Glomerular visceral epithelial cell (primary cell): Measurements from ENCODE around the gene SH3YL1.
"Not testable (repeated sequence)": the region's sequence is repeated elsewhere in the genome, so short reads cannot be mapped to it uniquely, and the experiment has no call there.

ENCODE experiments used
- DNase-seq: peaks from one replicate; pipeline ENCODE4 v3.0.0-alpha.2; 2016; ENCODE audit errors: extremely low spot score

SH3YL1 gene

DNA sequence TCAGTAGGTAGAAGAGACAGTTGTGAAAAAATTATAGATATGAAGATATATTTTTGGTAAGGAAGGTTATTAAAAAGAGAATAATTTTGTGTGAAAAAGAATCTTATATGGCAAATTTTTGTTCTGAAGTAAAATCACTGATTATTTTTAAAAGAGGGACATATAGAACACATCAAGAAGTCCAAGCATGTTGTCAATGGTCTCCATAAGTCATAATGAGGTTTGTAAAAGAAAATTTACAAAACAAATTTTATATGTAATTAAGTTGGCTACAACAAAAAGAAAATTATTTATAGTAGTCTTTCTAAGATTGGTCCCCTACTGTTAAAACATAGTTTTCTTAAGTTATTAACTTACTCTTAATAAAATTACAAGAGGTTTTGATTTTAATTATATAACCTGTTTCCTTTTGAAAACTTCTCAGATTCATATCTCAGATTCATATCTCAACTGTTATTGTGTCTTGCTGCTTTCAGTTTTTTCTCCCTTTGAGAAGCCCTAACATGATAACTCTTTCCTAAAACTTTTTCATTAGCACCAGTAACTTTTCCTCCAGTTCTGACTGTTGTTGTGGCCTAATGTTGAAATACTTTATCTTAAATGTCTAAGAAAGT lies 81.2 kb downstream of the SH3YL1 start:
- DNase-seq = no peak

DNA sequence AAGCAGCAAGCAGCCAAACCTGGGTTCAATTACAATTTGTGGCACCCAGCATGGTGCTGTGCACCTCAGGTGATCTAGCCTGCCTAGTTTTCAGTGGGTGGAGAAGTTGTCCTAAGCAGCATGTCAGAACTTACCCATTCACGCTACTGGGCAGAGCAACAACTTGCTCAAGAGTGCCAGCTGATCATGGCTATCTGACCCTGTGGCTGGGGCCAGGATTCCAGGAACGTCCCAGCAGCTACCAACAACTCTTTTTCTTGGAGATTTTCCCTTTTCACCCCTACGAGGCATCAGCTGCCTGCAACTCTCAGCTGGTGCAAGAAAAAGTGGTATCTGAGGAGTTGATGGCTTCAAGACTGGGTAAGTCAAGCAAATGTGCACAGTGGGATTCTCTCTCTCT lies 83.5 kb downstream of the SH3YL1 start:
- no peak for DNase-seq

GRCh38 chr2:179886-180285 lies 83.9 kb downstream of the SH3YL1 start:
- DNase-seq = no peak

- DNase-seq = no peak
Measured at GRCh38 chr2:177733-178132, 86.1 kb downstream of the SH3YL1 start.

GRCh38 chr2:176917-177316 lies 86.9 kb downstream of the SH3YL1 start:
- DNase-seq = no peak

DNA sequence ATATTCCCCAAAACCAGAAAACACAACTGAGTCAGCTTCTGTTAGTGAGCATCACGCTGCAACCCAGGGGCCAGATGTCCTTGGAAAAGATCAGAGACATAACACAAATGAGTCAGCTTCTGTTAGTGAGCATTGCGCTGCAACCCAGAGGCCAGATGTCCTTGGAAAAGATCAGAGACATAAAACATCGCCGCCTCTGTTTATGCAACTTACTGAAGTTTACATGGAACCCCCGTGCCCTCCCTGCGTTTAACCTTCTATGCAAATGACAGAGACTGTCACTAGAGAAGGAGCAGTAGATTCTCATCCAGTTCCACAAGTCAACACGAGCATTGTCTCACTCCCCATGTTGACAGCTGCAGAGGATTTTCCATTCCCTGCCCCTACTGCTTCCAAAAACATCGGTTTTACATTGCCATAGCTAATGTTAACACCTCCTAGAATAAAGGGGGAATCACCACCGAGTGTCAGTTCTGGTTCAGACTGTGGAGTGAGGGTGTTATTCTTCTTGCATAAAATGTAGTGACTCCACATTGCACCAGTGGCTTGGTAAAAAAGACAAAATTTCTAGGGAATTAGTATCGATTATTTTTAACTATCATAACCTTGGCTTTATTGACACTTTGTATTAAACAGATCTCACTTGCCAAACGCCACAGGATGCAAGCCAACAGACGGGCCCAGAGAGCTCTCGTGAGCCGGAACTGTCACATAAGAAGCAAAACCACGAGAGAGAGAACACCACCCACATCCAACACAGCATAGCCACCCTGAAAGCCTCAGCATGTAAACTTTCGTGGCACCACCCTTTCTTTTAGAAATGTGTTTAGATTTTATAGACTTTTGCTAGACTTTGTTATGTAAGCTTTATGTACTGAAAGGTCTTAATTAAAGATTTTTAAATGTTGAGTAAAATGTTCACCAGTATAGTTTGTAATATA lies 87.7 kb downstream of the SH3YL1 start:
- no peak for DNase-seq

DNA sequence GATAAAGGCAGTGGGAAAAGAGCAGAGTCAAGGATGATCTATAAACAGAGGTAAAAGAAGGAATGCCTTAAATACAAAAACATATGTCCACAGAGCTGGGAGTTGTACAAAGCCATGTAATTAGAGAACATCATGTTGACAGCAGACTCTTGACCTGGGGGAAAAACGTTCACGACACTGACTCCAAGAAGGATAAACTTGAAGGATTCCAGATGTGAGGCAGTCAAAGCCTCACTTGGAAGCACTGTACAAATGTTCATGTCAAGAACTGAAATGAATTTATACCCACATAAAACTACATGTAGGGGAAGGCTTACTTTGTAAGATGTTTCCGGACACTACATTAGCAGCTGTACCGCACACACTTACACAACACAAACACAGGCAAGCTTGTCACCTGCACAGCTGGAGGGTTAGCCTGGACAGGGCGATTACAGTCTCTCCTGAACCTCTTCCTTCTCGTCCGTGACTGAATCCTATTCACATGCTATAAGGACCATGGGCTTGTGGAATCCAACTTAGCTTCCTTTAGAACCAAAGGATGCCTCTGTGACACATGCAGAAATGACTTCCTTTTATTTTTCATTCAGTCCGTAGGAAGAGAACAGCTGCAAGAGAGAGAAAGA lies 88.6 kb downstream of the SH3YL1 start:
- DNase-seq = no peak

- not testable (repeated sequence) for DNase-seq
Measured at GRCh38 chr2:172120-172519, 91.7 kb downstream of the SH3YL1 start.

DNA sequence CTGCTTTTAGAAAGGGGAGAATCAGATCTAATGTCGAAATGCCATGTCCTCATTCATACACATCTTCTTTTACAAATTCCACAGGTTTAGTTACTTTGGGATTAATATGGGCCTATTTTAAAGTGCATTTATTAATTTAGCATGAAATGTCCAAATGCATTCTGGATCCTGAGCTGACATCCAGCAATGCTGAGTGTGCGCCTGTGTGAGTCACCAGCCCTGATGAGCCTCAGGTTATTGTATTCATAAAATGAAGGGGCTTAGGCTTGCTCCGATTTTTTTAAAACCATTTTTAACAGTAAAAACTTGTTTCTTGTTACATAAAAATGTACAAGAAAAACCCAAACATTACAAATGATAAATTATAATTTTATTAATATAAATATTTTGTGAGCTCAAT lies 94.1 kb downstream of the SH3YL1 start:
- DNase-seq = no peak
